HG03139 (cell line): ENCODE data around the gene ACTA1.
"Not testable (repeated sequence)": the region's sequence is repeated elsewhere in the genome, so short reads cannot be mapped to it uniquely, and the experiment has no call there.

Experiments
- ATAC-seq: cut with Tn5 transposase; IDR thresholded peaks from one replicate; pipeline ENCODE4 v1.9.1; 2021; ENCODE audit not compliant: unreplicated experiment

Gene ACTA1

GRCh38 chr1:229434005-229434640 is at the start of gene ACTA1:
ACTA1 (minus strand) TSS chr1:229434094; CDS start chr1:229433115, 979 bp downstream.
- no peak for ATAC-seq

GRCh38 chr1:229482511-229482910 is 48.6 kb upstream of the ACTA1 start:
- no peak for ATAC-seq

GRCh38 chr1:229480495-229480894 is 46.6 kb upstream of the ACTA1 start:
- no peak for ATAC-seq

- ATAC-seq: peak; percentile 72
These were observed 45.9 kb upstream of the ACTA1 start for GRCh38 chr1:229479660-229480399.

- peak; percentile 66 for ATAC-seq
These were observed 45.0 kb upstream of the ACTA1 start for GRCh38 chr1:229478852-229479251.

- ATAC-seq: not testable (repeated sequence)
These were observed 42.0 kb upstream of the ACTA1 start for GRCh38 chr1:229475859-229476258.

- no peak for ATAC-seq
These were observed 40.6 kb upstream of the ACTA1 start for GRCh38 chr1:229474509-229474908.

- no peak for ATAC-seq
These were observed 37.3 kb upstream of the ACTA1 start for GRCh38 chr1:229471175-229471574.

GRCh38 chr1:229470406-229471043 is 36.6 kb upstream of the ACTA1 start:
- ATAC-seq: no peak

GRCh38 chr1:229466887-229467286 is 33.0 kb upstream of the ACTA1 start:
- ATAC-seq: no peak

GRCh38 chr1:229464672-229465071 is 30.8 kb upstream of the ACTA1 start:
- no peak for ATAC-seq

- ATAC-seq: no peak
These were observed 27.3 kb upstream of the ACTA1 start for GRCh38 chr1:229461032-229461668.

GRCh38 chr1:229459815-229460214 is 25.9 kb upstream of the ACTA1 start:
- no peak for ATAC-seq

GRCh38 chr1:229457436-229457835 is 23.5 kb upstream of the ACTA1 start:
- ATAC-seq: no peak

GRCh38 chr1:229456016-229456415 is 22.1 kb upstream of the ACTA1 start:
- ATAC-seq: no peak

- no peak for ATAC-seq
These were observed 20.2 kb upstream of the ACTA1 start for GRCh38 chr1:229454056-229454455.

GRCh38 chr1:229452956-229453801 is 19.3 kb upstream of the ACTA1 start:
- ATAC-seq: no peak

- ATAC-seq: no peak
These were observed 15.0 kb upstream of the ACTA1 start for GRCh38 chr1:229448845-229449244.

GRCh38 chr1:229448354-229448753 is 14.5 kb upstream of the ACTA1 start:
- ATAC-seq: no peak

- no peak for ATAC-seq
These were observed 13.9 kb upstream of the ACTA1 start for GRCh38 chr1:229447809-229448252.

- ATAC-seq: no peak
These were observed 11.9 kb upstream of the ACTA1 start for GRCh38 chr1:229445828-229446227.
